Hematopoietic multipotent progenitor cell treated with erythropoietin and hydrocortisone succinate and interleukin-3 and kit ligand, for 6 days (in vitro differentiated cells): ENCODE measurements around the gene ZDHHC14.

Source experiments
- DNase-seq: peaks from one replicate; pipeline ENCODE4 v3.0.0-alpha.2; 2015

The ZDHHC14 gene

GRCh38 chr6:157607317-157608109 lies 226.5 kb downstream of the ZDHHC14 start:
- DNase-seq: peak; percentile 8

GRCh38 chr6:157608221-157609075 lies 227.5 kb downstream of the ZDHHC14 start:
- DNase-seq: no peak

- DNase-seq: no peak
Observed at GRCh38 chr6:157609117-157609516, 228.1 kb downstream of the ZDHHC14 start.

GRCh38 chr6:157609556-157609955 lies 228.6 kb downstream of the ZDHHC14 start:
- DNase-seq: no peak

GRCh38 chr6:157610451-157610999 lies 229.5 kb downstream of the ZDHHC14 start:
- no peak for DNase-seq

- no peak for DNase-seq
Observed at GRCh38 chr6:157611406-157611805, 230.4 kb downstream of the ZDHHC14 start.

GRCh38 chr6:157613011-157613522 lies 232.1 kb downstream of the ZDHHC14 start:
- DNase-seq: peak; percentile 25

GRCh38 chr6:157614026-157614568 lies 233.1 kb downstream of the ZDHHC14 start:
- DNase-seq: peak; percentile 14

GRCh38 chr6:157615420-157615769 lies 234.4 kb downstream of the ZDHHC14 start:
- peak; percentile 48 for DNase-seq

- no peak for DNase-seq
Observed at GRCh38 chr6:157615951-157616350, 235.0 kb downstream of the ZDHHC14 start.

- DNase-seq: no peak
Observed at GRCh38 chr6:157620944-157621343, 240.0 kb downstream of the ZDHHC14 start.

- no peak for DNase-seq
Observed at GRCh38 chr6:157621406-157621805, 240.4 kb downstream of the ZDHHC14 start.

GRCh38 chr6:157622427-157622826 lies 241.4 kb downstream of the ZDHHC14 start:
- DNase-seq: no peak

- DNase-seq: no peak
Observed at GRCh38 chr6:157625111-157625510, 244.1 kb downstream of the ZDHHC14 start.

- no peak for DNase-seq
Observed at GRCh38 chr6:157625764-157626163, 244.8 kb downstream of the ZDHHC14 start.

- no peak for DNase-seq
Observed at GRCh38 chr6:157627195-157627966, 246.4 kb downstream of the ZDHHC14 start.

- no peak for DNase-seq
Observed at GRCh38 chr6:157628463-157628862, 247.5 kb downstream of the ZDHHC14 start.

GRCh38 chr6:157629220-157629619 lies 248.2 kb downstream of the ZDHHC14 start:
- peak; percentile 25 for DNase-seq

- no peak for DNase-seq
Observed at GRCh38 chr6:157630463-157631080, 249.6 kb downstream of the ZDHHC14 start.

GRCh38 chr6:157631412-157631811 lies 250.4 kb downstream of the ZDHHC14 start:
- no peak for DNase-seq

- no peak for DNase-seq
Observed at GRCh38 chr6:157631838-157632614, 251.0 kb downstream of the ZDHHC14 start.
